ENCODE data around the gene RIT1.
"Not testable (repeated sequence)": the region's sequence is repeated elsewhere in the genome, so short reads cannot be mapped to it uniquely, and the experiment has no call there.

The RIT1 gene

GRCh38 chr1:155933591-155934096, 22.5 kb upstream of the RIT1 start:
- no peak for ATAC-seq

- ATAC-seq, result no peak
Observed at GRCh38 chr1:155932487-155932886, 21.3 kb upstream of the RIT1 start.

DNA sequence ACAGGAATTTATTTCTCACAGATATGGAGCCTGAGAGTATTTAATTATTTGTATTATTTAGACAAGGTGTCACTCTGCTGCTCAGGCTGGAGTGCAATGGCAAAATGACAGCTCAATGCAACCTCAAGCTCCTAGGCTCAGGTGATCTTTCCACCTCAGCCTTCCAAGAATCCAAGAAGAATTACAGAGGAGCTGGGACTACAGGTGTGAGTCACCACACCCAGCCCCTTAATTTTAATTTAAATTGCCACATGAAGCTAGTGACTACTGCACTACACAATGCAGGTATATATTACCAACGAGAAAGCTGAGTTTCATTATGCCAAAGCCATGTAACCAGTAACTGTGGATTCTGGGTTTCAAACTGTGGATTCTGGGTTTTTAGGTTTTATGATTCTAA, 20.9 kb upstream of the RIT1 start:
- ATAC-seq, result no peak

DNA sequence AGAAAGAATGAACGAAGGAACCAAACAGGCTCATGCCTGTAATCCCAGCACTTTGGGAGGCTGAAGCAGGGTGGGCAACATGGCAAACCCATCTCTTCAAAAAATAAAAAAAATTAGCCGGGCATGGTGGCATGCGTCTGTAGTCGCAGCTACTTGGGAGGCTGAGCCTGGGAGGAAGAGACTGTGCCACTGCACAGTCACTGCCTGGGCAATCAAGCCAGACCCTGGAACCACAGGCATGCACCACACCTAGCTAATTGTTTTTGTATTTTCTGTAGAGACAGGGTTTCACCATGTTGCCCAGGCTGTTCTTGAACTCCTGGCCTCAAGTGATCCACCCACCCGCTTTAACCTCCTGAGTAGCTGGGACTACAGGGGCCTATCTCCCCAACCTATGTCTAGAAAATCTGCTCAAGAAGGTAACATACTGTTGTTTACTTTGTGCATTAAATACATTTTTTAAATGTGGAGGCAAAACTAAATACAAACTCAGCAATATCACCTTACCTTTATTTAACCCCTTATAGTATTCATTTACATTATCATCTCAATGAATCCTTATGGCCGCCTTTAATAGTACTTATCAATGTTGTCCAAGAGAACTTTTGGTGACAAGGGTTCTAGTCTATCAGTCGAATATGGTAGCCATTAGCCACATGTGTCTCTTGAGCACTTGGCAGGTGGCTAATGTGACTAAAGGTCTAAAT, 20.3 kb upstream of the RIT1 start:
- ATAC-seq, result no peak

DNA sequence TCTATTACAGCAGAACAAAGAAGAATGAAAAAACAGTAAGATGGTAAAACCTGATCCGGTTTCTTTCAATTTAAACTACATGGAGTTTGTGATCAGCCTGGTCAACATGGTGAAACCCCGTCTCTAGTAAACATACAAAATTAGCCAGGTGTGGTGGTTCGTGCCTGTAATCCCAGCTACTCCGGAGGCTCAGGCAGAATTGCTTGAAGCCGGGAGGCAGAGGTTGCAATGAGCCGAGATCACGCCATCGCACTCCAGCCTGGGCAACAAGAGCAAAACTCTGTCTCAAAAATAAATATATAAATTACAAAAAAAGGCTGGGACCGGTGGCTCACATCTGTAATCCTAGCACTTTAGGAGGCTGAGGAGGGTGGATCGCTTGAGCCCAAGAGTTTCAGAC, 19.6 kb upstream of the RIT1 start:
- not testable (repeated sequence) for ATAC-seq

GRCh38 chr1:155929057-155929456, 17.9 kb upstream of the RIT1 start:
- ATAC-seq, result no peak

- no peak for ATAC-seq
Observed at GRCh38 chr1:155925506-155925905, 14.4 kb upstream of the RIT1 start.

GRCh38 chr1:155920717-155921116, 9.6 kb upstream of the RIT1 start:
- no peak for ATAC-seq

- no peak for ATAC-seq
Observed at GRCh38 chr1:155919801-155920200, 8.7 kb upstream of the RIT1 start.

GRCh38 chr1:155918660-155919059, 7.5 kb upstream of the RIT1 start:
- no peak for ATAC-seq

GRCh38 chr1:155913969-155914757, 3.0 kb upstream of the RIT1 start:
- no peak for ATAC-seq

- ATAC-seq, result no peak
Observed at GRCh38 chr1:155912056-155912536, 947 bp upstream of the RIT1 start.

DNA sequence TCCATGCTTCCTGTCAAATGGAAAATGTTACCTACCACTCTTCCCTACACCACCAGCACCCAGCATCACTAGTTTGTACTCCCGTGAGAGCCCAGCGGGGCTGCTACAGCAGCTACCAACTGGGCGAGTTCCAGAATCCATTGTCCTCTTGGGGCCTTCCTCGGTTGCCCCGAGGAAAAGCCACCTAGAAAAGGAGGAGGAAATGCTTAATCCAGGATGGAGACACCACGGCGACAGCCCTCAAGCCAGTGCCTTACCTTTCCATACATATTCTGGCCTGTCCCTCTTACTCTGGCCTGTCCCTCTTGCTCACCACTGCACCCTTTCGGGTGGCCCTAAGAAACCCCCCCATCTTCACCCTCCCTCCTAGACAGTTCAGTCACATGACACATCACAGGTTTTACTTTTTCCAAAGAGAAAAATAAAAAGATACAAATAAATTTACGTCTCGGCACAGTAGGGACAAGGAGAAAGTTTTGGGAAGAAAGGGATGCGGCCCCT, 478 bp downstream of the RIT1 start:
- peak; percentile 21 to 45 for ATAC-seq

DNA sequence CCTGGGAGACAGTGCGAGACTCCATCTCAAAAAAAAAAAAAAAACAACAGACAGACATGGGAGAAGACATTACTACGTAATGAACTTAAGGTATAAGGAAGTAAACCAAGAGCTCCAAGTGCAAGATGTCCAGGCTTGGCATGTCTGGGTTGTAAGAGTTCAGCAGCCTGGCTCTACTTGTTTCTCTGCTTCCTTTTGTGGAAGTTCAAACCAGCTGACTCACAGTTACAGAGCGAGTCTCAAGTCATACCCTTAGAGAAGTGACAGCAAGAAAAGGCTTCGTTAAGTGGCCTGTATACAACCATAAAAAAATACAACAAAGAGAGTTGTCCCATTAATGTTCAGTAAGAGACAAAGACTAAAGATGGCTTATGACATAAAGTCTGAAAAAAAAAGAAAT, 1.3 kb downstream of the RIT1 start:
- ATAC-seq, result peak; percentile 39 to 50

GRCh38 chr1:155904261-155904660, 6.9 kb downstream of the RIT1 start:
- ATAC-seq, result no peak

GRCh38 chr1:155900161-155900560, 11.0 kb downstream of the RIT1 start:
- ATAC-seq, result no peak

GRCh38 chr1:155899683-155900082, 11.5 kb downstream of the RIT1 start:
- no peak for ATAC-seq

- no peak for ATAC-seq
Observed at GRCh38 chr1:155898888-155899287, 12.3 kb downstream of the RIT1 start.

- no peak for ATAC-seq
Observed at GRCh38 chr1:155897746-155898145, 13.4 kb downstream of the RIT1 start.

GRCh38 chr1:155896476-155896875, 14.7 kb downstream of the RIT1 start:
- ATAC-seq, result not testable (repeated sequence)

DNA sequence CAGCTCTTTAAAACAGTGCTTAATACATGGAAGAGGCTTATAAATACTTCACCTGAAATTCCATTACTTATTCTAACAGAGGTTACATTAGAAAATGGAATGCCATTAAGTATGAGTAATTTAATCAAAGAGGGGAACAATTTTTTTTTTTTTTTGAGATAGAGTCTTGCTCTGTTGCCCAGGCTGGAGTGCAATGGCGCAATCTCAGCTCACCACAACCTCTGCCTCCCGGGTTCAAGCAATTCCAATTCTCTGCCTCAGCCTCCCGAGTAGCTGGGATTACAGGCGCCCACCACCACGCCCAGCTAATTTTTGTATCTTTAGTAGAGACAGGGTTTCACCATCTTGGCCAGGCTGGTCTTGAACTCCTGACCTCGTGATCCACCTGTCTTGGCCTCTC, 15.5 kb downstream of the RIT1 start:
- not testable (repeated sequence) for ATAC-seq

DNA sequence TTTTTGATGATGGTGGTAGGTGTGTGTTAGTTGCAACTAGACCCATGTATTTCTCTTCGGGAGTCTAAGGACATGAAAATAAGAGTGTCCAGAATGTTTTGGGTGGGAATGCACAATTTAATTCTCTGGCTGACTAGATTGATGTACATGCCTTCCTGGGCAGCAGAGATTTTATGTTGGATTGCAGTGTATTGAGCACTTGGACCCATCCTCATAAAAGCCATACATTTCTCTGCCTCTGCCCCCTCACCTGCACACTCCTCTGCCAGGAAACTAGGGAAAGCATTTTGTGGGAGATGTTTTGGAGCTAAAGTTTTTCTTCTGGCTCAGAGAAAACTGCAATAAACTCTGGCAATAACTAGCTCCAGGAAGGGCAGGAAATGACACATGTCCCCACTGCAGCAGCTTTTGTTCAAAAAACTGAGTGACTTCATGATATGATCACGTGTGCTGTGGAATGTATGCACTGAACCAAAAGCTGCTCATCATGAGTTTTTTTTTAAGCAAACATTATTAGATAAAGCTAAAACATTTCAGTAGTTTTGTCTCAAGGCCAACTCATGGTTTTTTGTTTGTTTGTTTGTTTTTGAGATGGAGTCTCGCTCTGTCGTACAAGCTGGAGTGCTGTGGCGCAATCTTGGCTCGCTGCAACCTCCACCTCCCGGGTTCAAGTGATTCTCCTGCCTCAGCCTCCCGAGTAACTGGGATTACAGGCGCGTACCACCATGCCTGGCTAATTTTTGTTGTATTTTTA, 17.6 kb downstream of the RIT1 start:
- ATAC-seq, result peak; percentile 71 to 74

DNA sequence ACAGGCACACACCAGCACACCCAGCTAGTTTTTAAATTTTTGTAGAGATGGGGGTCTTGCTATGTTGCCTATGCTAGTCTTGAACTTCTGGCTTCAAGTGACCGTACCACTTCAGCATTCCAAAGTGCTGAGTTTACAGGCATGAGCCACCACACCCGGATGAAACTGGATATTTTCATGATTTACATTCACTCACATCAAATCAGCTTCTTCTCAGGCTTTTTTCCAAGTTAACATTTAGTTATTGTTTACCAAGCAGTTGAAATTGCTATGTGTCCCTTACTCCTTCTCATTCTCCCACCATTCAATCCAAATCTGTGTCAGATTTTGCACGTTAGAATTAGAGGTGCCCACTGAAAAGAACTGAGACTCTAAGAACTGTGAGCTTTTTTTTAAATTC, 18.4 kb downstream of the RIT1 start:
- no peak for ATAC-seq
